ENCODE data around the gene IFNGR2. TPM values are rescaled to one million over a fixed set of nuclear protein-coding genes. Genes with fewer than 3 reads are reported as not detected.

Gene IFNGR2
- total and polyA plus RNA-seq, 2 experiments from 2014 or later, result 21.9 to 29.4 TPM

DNA sequence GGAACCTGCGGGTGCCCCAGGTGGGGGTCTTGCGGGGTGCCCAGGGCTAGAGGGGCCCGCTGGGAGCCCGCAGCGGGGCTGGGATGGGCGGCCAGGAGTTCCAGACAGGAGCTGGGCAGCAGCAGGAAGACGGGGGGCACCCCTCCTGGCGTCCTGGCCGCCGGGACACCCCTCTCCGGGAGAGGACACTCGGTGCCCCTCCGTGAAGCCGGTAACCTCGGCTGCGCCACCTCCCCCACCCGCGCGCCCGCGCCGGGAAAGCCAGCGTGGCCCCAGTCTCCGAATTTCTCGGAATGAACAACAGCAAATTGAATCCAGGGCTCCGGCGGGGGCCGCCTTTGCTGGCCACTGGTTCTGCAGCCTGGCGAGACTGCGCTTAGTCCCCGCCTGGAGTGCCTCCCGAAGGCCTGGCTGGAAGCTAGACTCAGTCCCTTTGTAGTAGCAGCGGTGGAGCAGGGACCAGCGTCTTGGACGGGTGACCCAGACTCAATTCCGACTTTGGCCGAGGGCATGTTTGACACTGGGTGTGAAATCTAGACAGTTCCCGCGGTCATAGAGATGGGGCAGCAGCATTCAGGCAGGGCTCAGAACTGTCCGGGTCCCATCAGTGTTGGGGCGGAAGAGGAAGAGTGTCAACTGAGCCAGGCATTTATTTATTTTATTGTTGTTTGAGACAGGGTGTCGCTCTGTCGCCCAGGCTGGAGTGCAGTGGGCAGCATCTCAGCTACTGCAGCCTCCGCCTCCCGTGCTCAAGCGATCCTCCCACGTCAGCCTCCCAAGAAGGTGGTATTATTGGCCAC, 773 bp downstream of the IFNGR2 start (continued):
- TF ChIP-seq ZNF462 (CRISPR knock-in tag; IDR thresholded peaks at IDR 0.05) (no peak), ZNF331 (CRISPR knock-in tag; IDR thresholded peaks at IDR 0.05; ENCODE audit: low read depth) (no peak), POLR2AphosphoS5 (IDR thresholded peaks at IDR 0.05; ENCODE audit: low read depth) (no peak)

DNA sequence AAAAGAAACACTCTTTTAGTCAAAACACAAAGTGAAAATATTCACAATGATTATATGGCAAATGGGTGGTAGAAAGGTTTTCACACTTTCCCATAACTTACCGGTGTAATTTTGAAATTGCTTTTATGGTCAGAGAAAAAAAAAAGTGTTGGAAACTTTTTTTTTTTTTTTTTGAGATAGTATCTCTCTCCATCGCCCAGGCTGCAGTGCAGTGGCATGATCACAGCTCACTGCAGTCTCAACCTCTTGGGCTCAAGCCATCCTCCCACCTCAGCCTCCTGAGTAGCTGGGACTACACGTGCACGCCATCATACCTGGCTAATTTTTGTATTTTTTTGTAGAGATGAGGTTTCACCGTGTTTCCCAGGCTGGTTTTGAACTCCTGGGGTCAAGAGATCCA, 3.3 kb downstream of the IFNGR2 start:
- Mint-ChIP-seq H3K27ac (no peak overlapping the region), H3K36me3 (ENCODE audit: low read depth) (peaks cover 13% of the 10 kb centered on the region; the same call in 2 of the 3 replicates), H3K4me1 (peaks cover 11% of the 10 kb centered on the region), H3K9me3 (no peaks in the 10 kb centered on the region), H3K27me3 (ENCODE audit: insufficient read depth, low read depth, poor library complexity) (peaks cover 14% of the 10 kb centered on the region), H3K4me3 (no peak overlapping the region)
- no peak overlapping the region for H3K4me2 ChIP-seq
- TF ChIP-seq EZH2phosphoT487 (IDR thresholded peaks at IDR 0.05; ENCODE audit: unreplicated experiment), result no peak
- no peak for TF ChIP-seq CREB1 (CRISPR knock-in tag; IDR thresholded peaks at IDR 0.05; ENCODE audit: low read depth)
- TF ChIP-seq ZNF114 (CRISPR knock-in tag; IDR thresholded peaks at IDR 0.05), result no peak
- TF ChIP-seq EZH2 (IDR thresholded peaks at IDR 0.05; ENCODE audit: low read depth, unreplicated experiment), result no peak
- TF ChIP-seq, protein P1, sequence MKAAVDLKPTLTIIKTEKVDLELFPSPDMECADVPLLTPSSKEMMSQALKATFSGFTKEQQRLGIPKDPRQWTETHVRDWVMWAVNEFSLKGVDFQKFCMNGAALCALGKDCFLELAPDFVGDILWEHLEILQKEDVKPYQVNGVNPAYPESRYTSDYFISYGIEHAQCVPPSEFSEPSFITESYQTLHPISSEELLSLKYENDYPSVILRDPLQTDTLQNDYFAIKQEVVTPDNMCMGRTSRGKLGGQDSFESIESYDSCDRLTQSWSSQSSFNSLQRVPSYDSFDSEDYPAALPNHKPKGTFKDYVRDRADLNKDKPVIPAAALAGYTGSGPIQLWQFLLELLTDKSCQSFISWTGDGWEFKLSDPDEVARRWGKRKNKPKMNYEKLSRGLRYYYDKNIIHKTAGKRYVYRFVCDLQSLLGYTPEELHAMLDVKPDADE (IDR thresholded peaks at IDR 0.05), result no peak
- TF ChIP-seq CTCF (conservative IDR thresholded peaks at IDR 0.05; ENCODE audit: low read depth in 2 of 2), result no peak
- TF ChIP-seq NANOG (IDR thresholded peaks at IDR 0.05; ENCODE audit: borderline replicate concordance), result no peak
- no peak for TF ChIP-seq STAT1 (IDR thresholded peaks at IDR 0.05; ENCODE audit: unreplicated experiment)
- H2AFZ ChIP-seq, result no peak overlapping the region
- H3K27ac ChIP-seq (ENCODE audit: low read depth), result no peak overlapping the region
- ATAC-seq (no peak), DNase-seq (ENCODE audit: low spot score) (no peak)
- H3K79me2 ChIP-seq (replicated peaks; ENCODE audit: insufficient read depth), result peaks cover 68% of the 10 kb centered on the region
- peaks cover 4% of the 10 kb centered on the region; the same call in 1 of the 2 replicates for H3K4me1 ChIP-seq (ENCODE audit: insufficient read depth)
- peaks cover 15% of the 10 kb centered on the region for H4K20me1 ChIP-seq (replicated peaks; ENCODE audit: insufficient read depth)
- no peaks in the 10 kb centered on the region for H3K36me3 ChIP-seq (ENCODE audit: insufficient read depth)
- H3K9me2 ChIP-seq (ENCODE audit: insufficient read depth), result no peaks in the 10 kb centered on the region
- peaks cover 5% of the 10 kb centered on the region; the same call in 1 of the 2 replicates for H3K27me3 ChIP-seq (ENCODE audit: insufficient read depth)
- H3K4me3 ChIP-seq, result no peak overlapping the region
- peaks cover 13% of the 10 kb centered on the region; the same call in 1 of the 2 replicates for H3F3A ChIP-seq (replicated peaks; ENCODE audit: low read depth)
